Naive thymus-derived CD4-positive, alpha-beta T cell (primary cell): ENCODE data around the gene PRMT5. TPM values are rescaled to one million over a fixed set of nuclear protein-coding genes. Genes with fewer than 3 reads are reported as not detected.
"Not testable (repeated sequence)": the region's sequence is repeated elsewhere in the genome, so short reads cannot be mapped to it uniquely, and the experiment has no call there.

Source experiments
- ATAC-seq: fragments of 150-1000 bp; cut with Tn5 transposase; 2 replicates; pipeline ENCODE4 v1.10.0; 2021; ENCODE audit warnings: mild to moderate bottlenecking, moderate library complexity
- CTCF ChIA-PET: fragments of 350-600 bp; sonication (Branson Sonifier 250); formaldehyde crosslinking; loops from one replicate; lab custom pipeline; 2021; ENCODE audit warnings: antibody characterized with exemption; lab: Charles Lee
- POLR2A ChIA-PET: fragments of 350-600 bp; sonication (Branson Sonifier 250); formaldehyde crosslinking; loops from one replicate; lab custom pipeline; 2021; ENCODE audit warnings: antibody characterized with exemption, inconsistent platforms; lab: Charles Lee
- DNase-seq, 9 donors: peaks; one replicate each; pipeline versions ENCODE4 v3.0.0 to v3.0.0-alpha.2; 2020 to 2022; ENCODE audit warnings: mixed read lengths in 1 of 9
- H3K27ac ChIP-seq: one replicate; pipeline ENCODE4 v1.7.0; 2013; ENCODE audit warnings: mild to moderate bottlenecking, low read depth, low read length, moderate library complexity
- H3K27me3 ChIP-seq, 2 donors: one replicate each; pipeline ENCODE4 v1.7.0; 2013; ENCODE audit warnings: low read length in 2 of 2, mild to moderate bottlenecking in 2 of 2, moderate library complexity in 2 of 2; ENCODE audit not compliant: control insufficient read depth in 2 of 2, insufficient read depth in 2 of 2
- H3K36me3 ChIP-seq, 3 experiments: 1 replicate in 2 of 3; 2 replicates in 1 of 3; pipeline ENCODE4 v1.7.0; 2013; ENCODE audit warnings: low read length in 3 of 3, mild to moderate bottlenecking in 3 of 3, moderate library complexity in 1 of 3; ENCODE audit not compliant: insufficient read depth in 3 of 3, control insufficient read depth in 2 of 3
- H3K4me1 ChIP-seq, 2 donors: one replicate each; pipeline ENCODE4 v1.7.0; 2013; ENCODE audit warnings: low read length in 2 of 2, mild to moderate bottlenecking in 2 of 2, moderate library complexity in 1 of 2; ENCODE audit not compliant: control insufficient read depth in 2 of 2, insufficient read depth in 2 of 2
- H3K4me3 ChIP-seq: 2 replicates; pipeline ENCODE4 v1.7.0; 2013; ENCODE audit warnings: mild to moderate bottlenecking, low read length
- H3K9me3 ChIP-seq, 3 experiments: 1 replicate in 2 of 3; 2 replicates in 1 of 3; pipeline ENCODE4 v1.7.0; 2013; ENCODE audit warnings: low read length in 3 of 3; ENCODE audit not compliant: control insufficient read depth in 2 of 3
- H3K27ac Mint-ChIP-seq, 9 donors: one replicate each; pipeline ENCODE4 v1.8.0; 2020 to 2022; ENCODE audit warnings: mixed read lengths in 9 of 9, mild to moderate bottlenecking in 8 of 9, moderate library complexity in 5 of 9, inconsistent platforms in 2 of 9
- H3K27me3 Mint-ChIP-seq, 5 donors: one replicate each; pipeline ENCODE4 v1.8.0; 2021 to 2022; ENCODE audit warnings: mixed read lengths in 5 of 5, mild to moderate bottlenecking in 1 of 5
- H3K36me3 Mint-ChIP-seq, 5 donors: one replicate each; pipeline ENCODE4 v1.8.0; 2020 to 2022; ENCODE audit warnings: mixed read lengths in 5 of 5, mild to moderate bottlenecking in 3 of 5, inconsistent platforms in 1 of 5
- H3K4me1 Mint-ChIP-seq, 7 donors: one replicate each; pipeline ENCODE4 v1.8.0; 2020 to 2022; ENCODE audit warnings: mixed read lengths in 7 of 7, mild to moderate bottlenecking in 3 of 7, inconsistent platforms in 1 of 7
- H3K4me3 Mint-ChIP-seq, 10 donors: one replicate each; pipeline ENCODE4 v1.8.0; 2020 to 2022; ENCODE audit warnings: mild to moderate bottlenecking in 10 of 10, mixed read lengths in 10 of 10, moderate library complexity in 6 of 10, inconsistent platforms in 2 of 10
- H3K9me3 Mint-ChIP-seq, 11 donors: one replicate each; pipeline ENCODE4 v1.8.0; 2020 to 2022; ENCODE audit warnings: mixed read lengths in 11 of 11, mild to moderate bottlenecking in 4 of 11, inconsistent platforms in 1 of 11, moderate library complexity in 1 of 11
- intact Hi-C, 2 donors: fragments of 100-400 bp; cut with micrococcal nuclease; formaldehyde crosslinking; loops; one replicate each; pipeline ENCODE4 v1.15.1; 2023
- polyA plus RNA-seq, 2 donors: library from polyadenylated mRNA; unstranded; fragments of 300-500 nt; fragmentation: Illumina TruSeq; gene quantifications; one replicate each; pipeline ENCODE4 v1.2.3, GENCODE V29; 2021
- total RNA-seq, 6 experiments: library from RNA in 5 of 6; stranded (reverse) in 5 of 6; gene quantifications; 1 replicate in 5 of 6; 2 replicates in 1 of 6; pipeline ENCODE4 v1.2.3 and lab custom pipeline; 2021 to 2026

Gene PRMT5
- total and polyA plus RNA-seq, 7 experiments from 2014 or later = 24.9 to 82.8 (median 36.3) TPM

DNA sequence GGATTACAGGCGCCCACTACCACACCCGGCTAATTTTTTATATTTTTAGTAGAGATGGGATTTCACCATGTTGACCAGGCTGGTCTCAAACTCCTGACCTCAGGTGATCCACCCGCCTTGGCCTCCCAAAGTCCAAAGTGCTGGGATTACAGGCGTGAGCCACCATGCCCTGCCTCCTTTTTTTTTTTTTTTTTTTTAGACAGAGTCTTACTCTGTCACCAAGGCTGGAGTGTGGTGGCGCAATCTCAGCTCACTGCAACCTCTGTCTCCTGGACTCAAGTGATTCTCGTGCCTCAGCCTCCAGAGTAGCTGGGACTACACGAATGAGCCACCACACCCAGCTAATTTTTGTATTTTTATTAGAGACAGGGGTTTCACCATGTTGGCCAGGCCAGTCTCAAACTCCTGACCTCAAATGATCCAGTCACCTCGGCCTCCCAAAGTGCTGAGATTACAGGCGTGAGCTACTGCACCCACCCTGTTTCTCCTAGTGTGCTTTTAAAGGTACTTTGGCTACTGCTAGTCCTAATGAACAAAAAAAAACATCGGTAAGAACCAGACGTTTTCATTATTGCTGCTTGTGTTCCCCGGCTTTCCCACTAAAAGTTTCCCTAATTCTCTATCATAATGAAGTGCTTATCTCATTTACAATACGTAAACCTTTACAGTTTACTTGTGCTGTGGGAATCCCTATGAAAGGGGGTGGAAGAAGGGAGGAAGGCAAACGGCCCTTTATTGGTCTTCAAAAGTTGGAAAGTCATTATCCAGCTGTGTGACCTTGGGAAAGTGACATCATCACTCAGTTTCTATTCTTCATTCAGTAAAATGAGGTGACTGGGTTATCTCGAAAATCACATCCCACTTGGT is 37.0 kb upstream of the PRMT5 start:
- H3K4me3 ChIP-seq, H3K9me3 Mint-ChIP-seq, H3K9me3 ChIP-seq, H3K27ac Mint-ChIP-seq, ATAC-seq, H3K36me3 Mint-ChIP-seq, H3K4me1 Mint-ChIP-seq, H3K36me3 ChIP-seq, H3K27ac ChIP-seq, H3K27me3 ChIP-seq, H3K4me1 ChIP-seq, H3K4me3 Mint-ChIP-seq, intact Hi-C loops, DNase-seq: not testable (repeated sequence)
- ChIA-PET POLR2A (interaction anchor here (0.7 kb wide), 1 partner anchor 11 kb away, joined by 3 read pairs; no protein-coding TSS in a partner anchor), CTCF (interaction anchor here (0.5 to 1.1 kb wide), 2 partner anchors 39 to 92 kb away, joined by 3 read pairs; no protein-coding TSS in a partner anchor)
- H3K27me3 Mint-ChIP-seq = peaks cover 0 to 18% (median 0%) of the 10 kb centered on the region in 5 donors

DNA sequence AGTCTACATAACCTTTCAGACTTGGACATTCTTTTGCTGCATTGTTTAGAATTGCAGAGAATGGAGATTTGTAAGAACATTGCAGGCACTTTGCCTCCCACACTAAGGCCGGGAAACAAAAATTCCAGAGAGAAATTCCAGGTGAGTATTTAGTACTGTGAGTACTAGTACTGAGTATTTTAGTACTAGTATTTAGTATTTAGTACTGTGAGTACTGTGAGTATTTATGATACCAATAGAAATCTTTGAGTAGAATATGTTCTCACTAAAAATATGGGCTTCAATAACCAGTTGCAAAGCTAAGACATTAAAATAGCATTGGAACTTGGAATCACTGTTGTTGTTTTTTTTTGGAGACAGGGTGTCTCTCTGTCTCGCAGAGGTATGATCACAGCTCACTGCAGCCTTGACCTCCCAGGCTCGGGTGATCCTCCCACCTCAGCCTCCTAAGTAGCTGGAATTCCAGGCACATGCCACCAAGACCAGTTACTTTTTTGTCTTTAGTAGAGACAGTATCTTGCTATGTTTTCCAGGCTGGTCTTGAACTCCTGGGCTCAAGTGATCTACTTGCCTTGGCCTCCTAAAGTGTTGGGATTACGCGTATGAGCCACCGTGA is 33.0 kb upstream of the PRMT5 start:
- intact Hi-C loops = no loop called here
- Mint-ChIP-seq H3K4me1 (peaks cover 0 to 5% (median 0%) of the 10 kb centered on the region in 7 donors), H3K4me3 (no peak overlapping the region), H3K36me3 (no peaks in the 10 kb centered on the region), H3K27ac (no peak overlapping the region), H3K27me3 (peaks cover 0 to 17% (median 0%) of the 10 kb centered on the region in 5 donors), H3K9me3 (no peaks in the 10 kb centered on the region)
- ATAC-seq (no peak), DNase-seq (no peak)
- H3K4me1 ChIP-seq = no peaks in the 10 kb centered on the region
- no peaks in the 10 kb centered on the region for H3K27me3 ChIP-seq
- H3K4me3 ChIP-seq = no peak overlapping the region
- CTCF ChIA-PET = interaction anchor here (0.6 to 1.0 kb wide), 5 partner anchors 32 to 891 kb away, joined by 3 read pairs; no protein-coding TSS in a partner anchor
- H3K27ac ChIP-seq = no peak overlapping the region
- POLR2A ChIA-PET = interaction anchor here (1.0 kb wide), 1 partner anchor 10 kb away, joined by 3 read pairs; no protein-coding TSS in a partner anchor
- no peaks in the 10 kb centered on the region for H3K9me3 ChIP-seq
- no peaks in the 10 kb centered on the region for H3K36me3 ChIP-seq

DNA sequence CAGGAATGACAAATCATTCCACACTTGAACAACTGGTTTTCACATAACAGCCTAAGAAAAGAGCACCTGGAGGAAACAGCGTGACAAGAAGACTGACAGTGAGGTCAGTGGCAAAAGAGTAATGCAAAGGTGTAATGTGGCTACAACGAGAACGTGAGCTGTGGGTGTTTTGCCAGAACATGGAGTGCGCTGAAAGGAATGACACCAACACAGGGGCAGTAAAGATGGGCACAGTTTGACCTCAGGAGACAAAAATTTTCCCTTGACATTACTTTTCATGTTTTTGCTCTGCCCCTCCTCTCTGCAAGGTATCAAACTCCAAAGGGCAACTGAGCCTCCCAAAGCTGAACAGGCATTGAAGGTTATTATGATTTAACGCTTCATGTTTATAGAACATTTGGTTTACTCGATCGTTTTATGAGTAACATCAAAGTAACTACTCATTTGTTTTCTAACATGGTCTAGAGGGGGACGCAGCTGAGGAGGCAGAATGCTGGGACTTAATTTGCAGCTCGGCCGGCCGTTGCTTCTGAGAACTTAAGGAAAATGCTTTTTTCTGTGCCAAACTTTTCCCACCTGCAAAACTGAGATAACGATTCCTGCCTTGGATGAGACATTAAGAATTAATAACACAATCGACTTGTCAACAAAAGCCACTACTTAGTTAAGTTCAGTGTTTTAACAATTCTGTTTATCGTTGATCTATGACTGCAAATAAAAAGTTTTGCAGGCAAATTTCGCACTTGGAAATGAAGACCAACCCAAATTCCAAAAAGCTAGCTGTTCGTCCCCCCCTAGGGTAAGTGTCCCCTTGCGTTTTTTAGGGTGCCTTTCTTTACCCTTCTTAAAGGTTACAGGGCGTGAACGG is 26.8 kb upstream of the PRMT5 start:
- Histone ChIP-seq H3K4me1 (peaks cover 0 to 6% of the 10 kb centered on the region in 2 donors), H3K27ac (peak overlapping the region; percentile 85), H3K27me3 (no peaks in the 10 kb centered on the region), H3K4me3 (peak overlapping the region; percentile 64), H3K9me3 (no peaks in the 10 kb centered on the region), H3K36me3 (peaks cover 0 to 10% (median 0%) of the 10 kb centered on the region in 3 experiments)
- Mint-ChIP-seq H3K27ac (peak overlapping the region; percentile 88 to 96 (median 92)), H3K9me3 (no peaks in the 10 kb centered on the region), H3K4me3 (peak overlapping the region; percentile 87 to 95 (median 93)), H3K36me3 (peaks cover 3 to 12% (median 8%) of the 10 kb centered on the region in 5 donors), H3K4me1 (peaks cover 0 to 31% (median 19%) of the 10 kb centered on the region in 7 donors), H3K27me3 (peaks cover 0 to 4% (median 0%) of the 10 kb centered on the region in 5 donors)
- POLR2A ChIA-PET = interaction anchor here (0.5 to 2.3 kb wide), 16 partner anchors 9 to 1116 kb away, joined by 3 to 13 read pairs (median 4); partner anchors contain the start of genes CDH24, MRPL52, PRMT5 and RBM23
- ATAC-seq (no peak), DNase-seq (no peak)
- CTCF ChIA-PET = interaction anchor here (1.1 to 2.9 kb wide), 6 partner anchors 17 to 113 kb away, joined by 3 to 14 read pairs (median 7); partner anchors contain the start of gene PRMT5
- intact Hi-C loops = loop anchor here (1.0 to 2.0 kb wide), 3 partner anchors 27 to 345 kb away; no protein-coding TSS in a partner anchor

DNA sequence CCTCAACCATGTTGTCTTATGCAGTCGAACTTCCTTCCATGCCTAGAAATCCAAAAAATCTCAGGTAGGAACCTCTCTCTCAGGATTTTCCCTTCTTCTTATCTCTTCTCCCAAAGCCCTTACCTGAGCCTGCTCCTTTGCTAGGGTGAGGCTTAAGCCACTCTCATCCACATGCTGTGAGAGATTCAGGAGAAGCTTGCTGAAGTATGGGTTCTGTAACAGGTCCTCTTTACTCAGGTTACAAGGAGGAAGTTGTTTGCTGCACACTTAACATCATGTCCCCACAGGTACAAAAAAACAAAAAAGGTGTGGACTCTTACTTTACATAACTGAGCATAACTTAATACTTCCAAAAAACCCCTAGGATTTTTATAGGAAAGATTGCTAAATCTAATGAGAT is 23.2 kb upstream of the PRMT5 start:
- H3K27ac ChIP-seq = no peak overlapping the region
- ATAC-seq (no peak), DNase-seq (no peak)
- H3K4me1 ChIP-seq = peaks cover 0 to 6% of the 10 kb centered on the region in 2 donors
- ChIA-PET POLR2A (no interaction called here), CTCF (interaction anchor here (0.9 to 1.3 kb wide), 2 partner anchors 22 to 58 kb away, joined by 4 read pairs; no protein-coding TSS in a partner anchor)
- Mint-ChIP-seq H3K36me3 (peaks cover 3 to 18% (median 13%) of the 10 kb centered on the region in 5 donors), H3K27me3 (no peaks in the 10 kb centered on the region), H3K27ac (no peak overlapping the region), H3K4me3 (no peak overlapping the region), H3K4me1 (peaks cover 0 to 28% (median 16%) of the 10 kb centered on the region in 7 donors), H3K9me3 (no peaks in the 10 kb centered on the region)
- H3K4me3 ChIP-seq = no peak overlapping the region
- H3K9me3 ChIP-seq = no peaks in the 10 kb centered on the region
- H3K36me3 ChIP-seq = peaks cover 0 to 21% (median 0%) of the 10 kb centered on the region in 3 experiments
- intact Hi-C loops = no loop called here
- no peaks in the 10 kb centered on the region for H3K27me3 ChIP-seq

DNA sequence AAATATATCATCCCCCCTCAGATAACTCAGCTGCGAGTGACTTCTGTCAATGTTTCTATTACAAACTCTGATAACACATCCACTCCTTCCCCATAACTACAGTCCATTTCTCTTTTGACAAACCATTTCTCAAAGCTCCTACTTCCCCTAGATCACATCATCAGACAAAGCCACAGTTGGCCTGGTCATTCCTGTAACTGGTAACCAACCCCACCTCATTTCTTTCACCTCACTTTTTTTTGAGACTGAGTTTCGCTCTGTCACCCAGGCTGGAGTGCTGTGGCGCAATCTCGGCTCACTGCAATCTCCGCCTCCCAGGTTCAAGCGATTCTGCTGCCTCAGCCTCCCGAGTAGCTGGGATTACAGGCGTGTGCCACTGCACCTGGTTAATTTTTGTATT is 22.6 kb upstream of the PRMT5 start:
- H3K27ac ChIP-seq, H3K4me3 ChIP-seq, intact Hi-C loops, DNase-seq, H3K27me3 Mint-ChIP-seq, H3K9me3 ChIP-seq, H3K4me3 Mint-ChIP-seq, H3K4me1 ChIP-seq, H3K9me3 Mint-ChIP-seq, POLR2A ChIA-PET, H3K27me3 ChIP-seq: not testable (repeated sequence)
- peak; percentile 68 for ATAC-seq
- Mint-ChIP-seq H3K4me1 (peaks cover 0 to 28% (median 16%) of the 10 kb centered on the region in 7 donors), H3K27ac (peak overlapping the region in 4 of 9 donors; percentile 0 to 23 (median 2)), H3K36me3 (peaks cover 9 to 24% (median 19%) of the 10 kb centered on the region in 5 donors)
- H3K36me3 ChIP-seq = peaks cover 0 to 27% (median 0%) of the 10 kb centered on the region in 3 experiments
- CTCF ChIA-PET = interaction anchor here (1.3 kb wide), 1 partner anchor 22 kb away, joined by 4 read pairs; no protein-coding TSS in a partner anchor
